HTR-8/SVneo (cell line): Measurements from ENCODE around the gene DPYSL5.
"Not testable (repeated sequence)": the region's sequence is repeated elsewhere in the genome, so short reads cannot be mapped to it uniquely, and the experiment has no call there.

Experiments used
- DNase-seq: peaks from one replicate; pipeline ENCODE4 v3.0.0; 2011; ENCODE audit warnings: low spot score, mixed read lengths; ENCODE audit not compliant: insufficient read length
- FAIRE-seq: peaks from 2 replicates; lab custom pipeline; 2011; peaks lifted over from hg19 to GRCh38; lab: Jason Lieb, UNC

Gene DPYSL5, protein sequence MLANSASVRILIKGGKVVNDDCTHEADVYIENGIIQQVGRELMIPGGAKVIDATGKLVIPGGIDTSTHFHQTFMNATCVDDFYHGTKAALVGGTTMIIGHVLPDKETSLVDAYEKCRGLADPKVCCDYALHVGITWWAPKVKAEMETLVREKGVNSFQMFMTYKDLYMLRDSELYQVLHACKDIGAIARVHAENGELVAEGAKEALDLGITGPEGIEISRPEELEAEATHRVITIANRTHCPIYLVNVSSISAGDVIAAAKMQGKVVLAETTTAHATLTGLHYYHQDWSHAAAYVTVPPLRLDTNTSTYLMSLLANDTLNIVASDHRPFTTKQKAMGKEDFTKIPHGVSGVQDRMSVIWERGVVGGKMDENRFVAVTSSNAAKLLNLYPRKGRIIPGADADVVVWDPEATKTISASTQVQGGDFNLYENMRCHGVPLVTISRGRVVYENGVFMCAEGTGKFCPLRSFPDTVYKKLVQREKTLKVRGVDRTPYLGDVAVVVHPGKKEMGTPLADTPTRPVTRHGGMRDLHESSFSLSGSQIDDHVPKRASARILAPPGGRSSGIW

DNA sequence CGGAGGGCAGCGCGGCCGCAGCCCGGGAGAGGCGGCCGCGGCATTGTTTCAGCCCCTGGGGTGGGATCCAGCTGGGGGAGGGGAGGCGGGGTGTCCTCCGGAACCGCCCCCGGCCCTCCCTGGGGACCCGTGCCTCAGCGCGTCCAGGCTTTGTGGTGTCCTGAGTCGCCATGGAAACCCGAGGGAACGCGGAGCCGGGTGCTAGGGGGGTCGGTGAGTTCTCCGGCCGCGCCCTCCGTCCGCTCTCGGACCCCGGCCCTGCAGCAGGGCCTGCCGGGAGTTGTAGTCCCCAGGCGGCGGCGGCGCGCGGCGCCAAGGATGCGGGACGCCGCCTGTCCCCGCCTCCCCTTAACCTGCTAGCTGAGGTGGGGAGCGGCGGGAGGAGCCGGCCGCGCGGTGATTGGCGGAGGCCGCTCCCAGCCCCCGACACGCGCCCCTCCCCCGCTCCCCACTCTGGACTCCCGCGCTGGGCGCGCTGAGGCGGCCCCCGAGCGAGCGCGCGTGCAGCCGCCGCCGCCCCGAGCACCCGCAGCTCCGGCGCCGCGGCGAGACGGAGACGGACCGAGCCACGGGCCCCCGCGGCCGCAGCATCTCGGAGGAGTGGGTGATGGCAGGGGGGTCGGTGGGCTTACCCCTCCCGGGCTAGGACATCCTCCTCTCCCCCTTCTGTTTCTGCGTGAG is at the start of gene DPYSL5:
Gene DPYSL5, plus strand, starts transcription at position 478 of the 681 bp plus-strand sequence. CDS start 50,368 bp downstream, outside the sequence.
- no peak for DNase-seq
- FAIRE-seq = no peak

DNA sequence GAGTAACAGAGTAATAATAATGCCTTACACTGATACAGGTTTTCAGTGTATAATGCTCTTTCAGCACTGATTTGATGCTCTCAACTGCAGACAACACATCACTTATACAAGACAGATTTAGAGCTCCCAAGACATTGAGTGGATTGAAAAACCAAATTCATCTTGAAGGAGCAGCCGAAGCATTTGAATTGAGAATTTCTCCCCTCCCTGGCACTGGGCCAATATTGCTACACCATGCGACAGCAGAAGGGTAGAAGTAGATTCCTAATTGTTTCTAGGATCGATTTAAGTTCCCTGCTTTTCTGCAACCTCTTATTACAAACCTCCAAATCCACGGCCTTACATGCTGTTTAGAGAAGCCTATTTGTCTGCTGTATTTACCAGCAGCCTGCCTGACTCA is 46.6 kb upstream of the DPYSL5 start:
- FAIRE-seq (no peak), DNase-seq (no peak)

DNA sequence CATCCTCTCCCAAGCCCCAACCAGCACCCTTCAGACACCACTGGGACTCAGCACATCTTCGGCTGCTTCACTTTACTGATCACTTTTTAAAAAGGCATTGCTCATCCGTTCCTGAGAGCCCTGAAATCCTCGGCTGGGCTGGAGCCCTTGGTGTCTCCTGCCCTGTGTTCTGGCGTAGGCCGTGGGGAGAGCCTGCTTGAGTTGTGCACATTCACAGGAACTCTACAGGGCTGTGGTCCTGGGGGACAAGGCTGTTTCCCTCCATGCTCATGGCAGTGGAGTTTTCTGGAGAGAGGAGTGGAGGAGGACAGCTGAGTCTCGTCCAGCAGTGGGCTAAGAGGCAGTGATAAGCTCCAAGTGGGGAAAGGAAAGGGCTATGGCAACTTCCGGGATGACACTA is 46.1 kb upstream of the DPYSL5 start:
- no peak for FAIRE-seq
- DNase-seq = no peak

DNA sequence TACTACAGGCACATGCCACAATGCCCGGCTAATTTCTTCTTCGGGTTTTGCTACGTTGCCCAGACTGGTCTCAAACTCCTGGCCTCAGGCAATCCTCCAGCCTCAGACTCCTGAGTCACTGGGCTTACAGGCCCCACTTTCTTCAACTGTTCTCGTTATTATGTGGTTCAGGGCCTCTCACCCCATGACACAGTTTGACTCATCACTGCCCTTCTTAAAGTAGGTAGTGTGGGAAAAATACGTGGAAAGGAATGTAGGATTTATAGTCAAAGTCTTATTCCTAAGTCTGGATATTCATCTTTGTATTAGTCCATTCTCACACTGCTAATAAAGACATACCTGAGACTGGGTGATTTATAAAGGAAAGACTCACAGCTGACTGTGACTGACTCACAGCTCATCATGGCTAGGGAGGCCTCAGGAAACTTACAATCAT is 42.7 kb upstream of the DPYSL5 start:
- DNase-seq = peak; percentile 56
- no peak for FAIRE-seq

DNA sequence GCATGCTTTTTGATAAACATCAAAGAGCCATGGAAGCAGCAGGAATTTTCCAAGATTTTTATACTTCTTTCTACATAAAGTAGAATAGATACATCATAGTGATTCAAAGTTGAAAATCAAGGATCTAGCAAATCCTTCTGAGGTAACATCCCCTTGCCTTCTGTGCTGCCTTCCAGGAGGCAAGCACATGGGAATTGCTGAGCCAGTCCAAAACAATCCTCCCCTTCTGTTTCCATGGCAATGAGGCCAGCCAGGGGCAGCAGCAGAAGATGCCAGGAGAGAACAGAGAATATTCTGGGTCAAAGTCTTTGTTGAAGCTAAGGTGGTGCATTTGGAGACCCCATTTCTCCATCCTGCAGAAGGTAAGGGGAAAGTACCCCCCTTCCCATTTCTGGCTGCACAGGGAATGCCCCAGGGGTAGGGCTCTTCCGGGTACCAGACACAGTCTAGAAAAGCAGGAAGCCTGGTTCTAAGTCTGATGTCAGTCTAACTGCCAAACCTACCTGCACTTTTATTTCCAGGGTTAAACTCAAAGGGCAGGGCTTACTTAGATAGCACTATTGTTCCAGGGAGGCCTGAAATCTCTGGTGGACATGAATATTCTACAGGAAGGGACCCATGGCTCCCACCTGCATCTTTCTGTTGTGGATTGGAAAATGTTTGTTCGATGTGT is 40.0 kb upstream of the DPYSL5 start:
- no peak for DNase-seq

DNA sequence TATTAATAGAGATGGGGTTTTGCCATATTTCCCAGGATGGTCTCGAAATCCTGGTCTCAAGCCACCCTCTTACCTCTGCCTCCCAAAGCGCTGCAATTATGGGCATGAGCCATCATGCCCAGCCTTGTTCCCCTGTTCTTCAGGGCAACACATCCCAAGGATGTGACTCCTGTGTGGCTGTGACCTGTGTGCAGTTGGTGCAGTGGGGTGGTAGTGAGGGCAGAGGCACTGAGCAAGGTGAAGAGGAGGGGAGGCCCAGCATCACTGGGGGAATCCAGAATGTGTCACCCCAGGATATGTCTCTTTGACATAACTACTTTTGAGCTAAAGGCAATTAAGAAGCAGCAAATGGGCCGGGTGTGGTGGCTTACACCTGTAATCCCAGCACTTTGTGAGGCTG is 38.7 kb upstream of the DPYSL5 start:
- DNase-seq (no peak), FAIRE-seq (peak; percentile 44)

More for the DNA sequence above, 40.0 kb upstream of the DPYSL5 start:
- FAIRE-seq = no peak

DNA sequence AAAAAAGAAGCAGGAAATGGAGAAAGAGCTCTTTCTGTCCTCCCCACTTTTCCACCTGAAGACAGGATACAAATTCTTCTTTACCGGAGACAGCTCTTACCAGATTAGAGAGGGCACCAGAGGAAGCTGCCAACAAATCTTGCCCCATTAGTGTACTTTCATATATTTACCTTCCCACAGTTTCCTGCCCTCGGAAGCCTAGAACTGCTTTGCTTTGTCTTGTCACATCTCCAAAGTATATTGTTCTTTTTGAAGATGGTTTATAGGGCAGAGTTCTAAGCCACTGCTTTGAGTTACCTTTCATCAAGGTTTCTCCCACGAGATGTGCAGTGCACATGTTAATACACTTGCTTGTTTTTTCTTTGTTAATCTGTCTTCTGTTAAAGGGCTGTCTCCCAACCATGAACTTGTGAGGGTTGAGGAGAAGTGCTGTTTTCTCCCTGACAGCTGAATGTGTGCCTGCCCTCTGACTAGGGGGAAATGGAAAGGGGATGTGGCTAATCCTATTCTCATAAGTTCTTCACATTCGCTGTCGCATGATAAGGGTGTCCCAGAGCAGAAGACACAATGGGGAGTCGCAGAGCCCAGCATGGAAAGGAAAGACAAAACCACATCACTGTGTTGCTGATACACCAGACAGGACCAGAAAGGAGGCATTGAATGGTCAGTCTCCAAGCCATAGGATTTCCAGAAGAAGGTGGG is 37.9 kb upstream of the DPYSL5 start:
- DNase-seq = no peak
- FAIRE-seq = no peak

DNA sequence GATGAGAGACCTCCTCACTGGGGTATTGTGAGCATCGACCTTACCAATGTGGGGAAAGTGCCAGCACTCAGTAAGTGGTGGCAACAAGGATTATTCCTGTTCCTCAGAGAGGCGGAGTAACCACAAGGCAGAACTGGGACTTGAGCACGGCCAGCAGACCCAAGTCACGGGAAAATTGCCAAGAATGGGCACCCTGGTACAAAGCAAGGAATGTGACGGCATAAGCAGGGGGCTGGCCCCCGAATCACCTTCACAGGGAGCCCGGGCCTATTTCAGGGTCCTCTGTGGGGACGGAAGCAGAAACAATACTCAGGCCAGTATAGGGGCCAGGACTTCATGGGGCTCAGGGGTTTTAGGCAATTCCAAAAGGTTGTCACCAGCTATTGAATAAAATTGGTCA is 36.7 kb upstream of the DPYSL5 start:
- DNase-seq = no peak
- no peak for FAIRE-seq

DNA sequence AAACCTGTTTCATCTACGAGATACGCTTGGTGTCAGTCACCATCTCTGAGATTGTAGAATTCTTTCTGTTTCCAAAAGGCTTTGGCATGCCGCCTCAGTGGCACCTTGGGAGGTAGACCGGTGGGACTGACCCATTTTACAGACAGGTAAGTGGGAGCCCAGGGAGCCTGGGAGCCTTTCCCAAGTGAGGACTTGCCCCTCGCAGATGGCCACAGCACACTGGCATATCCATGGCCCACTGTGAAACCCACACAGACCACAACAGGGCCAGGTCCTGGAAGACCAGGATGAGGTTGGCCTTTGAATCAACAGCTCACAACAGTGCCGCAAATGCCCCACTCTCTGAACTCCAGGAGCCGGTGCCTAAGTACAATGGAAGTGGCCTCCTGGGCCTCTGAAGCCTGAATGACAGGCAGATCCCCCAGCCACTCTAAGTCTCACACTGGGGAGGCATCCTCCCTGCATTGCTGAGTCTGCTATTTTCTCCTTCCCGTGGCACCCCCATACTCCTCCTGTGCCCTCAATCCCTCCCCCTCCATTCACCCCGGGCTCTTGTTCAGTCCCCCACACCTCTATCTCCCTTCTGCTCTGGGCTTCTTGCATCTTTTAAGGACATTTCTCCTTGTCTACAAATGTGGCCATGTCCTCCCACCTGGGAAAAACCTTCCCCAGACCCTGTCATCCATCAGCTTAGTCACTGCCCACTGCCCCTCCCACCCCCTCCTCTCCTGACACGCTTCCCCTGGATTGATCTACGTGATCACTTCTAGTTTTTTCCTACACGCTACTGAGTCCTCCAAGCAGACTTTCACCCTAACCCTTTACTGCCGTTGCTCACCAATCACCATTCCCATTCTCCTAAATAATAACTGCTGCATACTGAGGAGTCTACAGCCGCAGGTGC is 35.9 kb upstream of the DPYSL5 start:
- FAIRE-seq = no peak
- DNase-seq = no peak

DNA sequence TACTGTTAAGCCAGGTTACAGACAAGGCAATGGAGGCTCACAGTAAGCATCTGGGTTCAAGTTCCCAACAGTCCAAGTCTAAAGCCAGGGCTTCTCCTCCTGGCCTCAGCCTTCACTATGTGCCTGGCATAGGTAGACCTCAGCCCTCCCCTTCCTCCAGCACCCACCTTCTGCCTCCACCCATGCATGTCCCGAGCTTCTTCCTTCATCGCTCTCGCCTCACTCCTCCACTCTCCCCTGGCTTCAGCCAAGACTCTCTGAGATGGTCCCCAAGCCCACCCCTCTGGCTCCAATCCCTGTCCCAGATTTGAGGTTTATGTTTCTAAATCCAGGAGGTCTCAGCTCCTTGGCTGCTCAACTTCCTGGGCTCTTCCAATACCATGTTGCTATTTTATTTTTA is 35.2 kb upstream of the DPYSL5 start:
- FAIRE-seq (no peak), DNase-seq (no peak)

DNA sequence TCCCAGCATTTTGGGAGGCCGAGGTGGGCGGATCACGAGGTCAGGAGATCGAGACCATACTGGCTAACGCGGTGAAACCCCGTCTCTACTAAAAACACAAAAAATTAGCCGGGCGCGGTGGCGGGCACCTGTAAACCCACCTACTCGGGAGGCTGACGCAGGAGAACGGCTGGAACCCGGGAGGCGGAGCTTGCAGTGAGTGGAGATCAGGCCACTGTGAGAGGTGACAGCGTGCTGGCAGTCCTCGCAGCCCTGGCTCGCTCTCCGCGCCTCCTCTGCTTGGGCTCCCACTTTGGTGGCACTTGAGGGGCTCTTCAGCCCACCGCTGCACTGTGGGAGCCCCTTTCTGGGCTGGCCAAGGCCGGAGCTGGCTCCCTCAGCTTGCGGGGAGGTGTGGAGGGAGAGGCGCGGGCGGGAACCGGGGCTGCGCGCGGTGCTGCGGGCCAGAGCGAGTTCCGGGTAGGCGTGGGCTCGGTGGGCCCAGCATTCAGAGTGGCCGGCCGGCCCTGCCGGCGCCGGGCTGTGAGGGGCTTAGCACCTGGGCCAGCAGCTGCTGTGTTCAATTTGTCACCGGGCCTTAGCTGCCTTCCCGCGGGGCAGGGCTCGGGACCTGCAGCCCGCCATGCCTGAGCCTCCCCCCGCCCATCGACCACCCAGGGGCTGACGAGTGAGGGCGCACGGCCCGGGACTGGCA is 33.7 kb upstream of the DPYSL5 start:
- FAIRE-seq, DNase-seq: not testable (repeated sequence)

DNA sequence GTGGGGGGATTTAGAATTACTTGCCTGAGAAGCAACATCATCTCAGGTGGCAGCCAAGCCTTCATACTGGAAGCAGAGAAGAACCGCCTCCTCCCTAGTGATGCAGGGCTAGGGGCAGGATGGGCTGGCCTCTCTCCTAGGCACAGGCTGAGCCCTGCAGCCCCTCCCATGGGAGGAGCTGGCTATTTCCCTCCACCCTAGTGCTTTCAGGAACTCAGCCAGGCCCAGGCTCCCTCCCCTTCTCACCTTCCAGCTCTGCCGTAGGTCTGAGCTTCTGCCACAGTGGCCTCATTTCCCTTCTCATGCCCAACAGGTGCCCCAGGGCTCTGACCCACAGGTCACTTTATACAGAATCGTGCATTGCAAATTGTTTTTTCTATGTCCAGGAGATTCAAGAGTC is 31.0 kb upstream of the DPYSL5 start:
- FAIRE-seq = no peak
- no peak for DNase-seq

DNA sequence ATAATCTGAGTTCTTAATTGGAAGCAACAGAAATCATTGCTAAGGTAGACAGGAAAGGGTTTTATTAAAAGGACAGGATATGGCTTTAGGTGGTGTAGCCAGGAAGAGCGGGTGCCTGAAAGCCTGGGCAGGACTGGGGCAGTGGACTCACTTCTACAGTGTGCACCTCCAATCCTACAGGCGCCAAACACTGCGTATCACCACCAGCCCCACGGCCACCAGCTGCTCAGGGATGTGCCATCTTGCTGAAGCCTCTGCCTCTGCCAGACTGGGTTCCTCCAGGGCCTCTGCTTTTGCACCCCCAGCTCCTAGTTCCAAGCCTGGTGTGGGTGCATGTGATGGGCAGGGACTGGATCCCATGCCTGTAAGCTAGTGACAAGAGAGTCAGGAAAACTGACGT is 29.7 kb upstream of the DPYSL5 start:
- FAIRE-seq = no peak
- no peak for DNase-seq

DNA sequence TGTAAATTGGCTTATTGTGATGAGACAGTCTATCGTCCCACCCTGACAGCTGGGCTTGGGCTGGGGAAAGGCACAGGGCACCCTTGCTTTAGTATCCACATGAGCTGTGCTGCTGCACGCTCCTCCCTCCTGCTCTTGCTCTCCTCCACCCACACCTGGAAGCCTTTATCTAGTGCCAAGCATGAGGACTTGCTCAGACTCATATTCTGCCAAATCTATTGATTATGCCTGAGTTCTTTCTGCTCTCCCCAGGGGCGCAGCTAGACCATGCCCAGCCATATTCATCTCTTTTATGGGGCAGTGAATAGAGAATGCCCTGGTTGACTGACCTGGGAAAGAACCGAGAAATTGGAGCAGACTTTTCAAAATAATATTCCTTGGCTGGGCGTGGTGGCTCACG is 29.0 kb upstream of the DPYSL5 start:
- no peak for DNase-seq
- FAIRE-seq = no peak

DNA sequence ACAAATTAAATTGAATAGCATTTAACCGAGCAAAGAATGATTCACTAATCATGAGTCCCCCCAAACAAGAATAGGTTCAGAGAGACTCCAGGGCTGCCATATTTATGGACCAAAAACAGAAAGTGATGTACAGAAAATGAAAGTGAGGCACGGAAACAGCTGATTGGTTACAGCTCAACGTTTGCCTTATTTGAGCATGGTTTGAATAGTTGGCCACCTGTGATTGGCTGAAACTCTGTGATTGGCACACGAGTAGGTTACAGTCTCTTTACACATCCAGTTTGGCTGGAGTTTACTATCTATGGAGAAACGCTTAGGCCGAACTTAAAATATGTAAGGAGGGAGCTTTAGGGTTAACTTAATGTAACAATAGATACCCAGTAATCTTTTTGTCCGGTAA is 27.0 kb upstream of the DPYSL5 start:
- DNase-seq = no peak
- FAIRE-seq = no peak

DNA sequence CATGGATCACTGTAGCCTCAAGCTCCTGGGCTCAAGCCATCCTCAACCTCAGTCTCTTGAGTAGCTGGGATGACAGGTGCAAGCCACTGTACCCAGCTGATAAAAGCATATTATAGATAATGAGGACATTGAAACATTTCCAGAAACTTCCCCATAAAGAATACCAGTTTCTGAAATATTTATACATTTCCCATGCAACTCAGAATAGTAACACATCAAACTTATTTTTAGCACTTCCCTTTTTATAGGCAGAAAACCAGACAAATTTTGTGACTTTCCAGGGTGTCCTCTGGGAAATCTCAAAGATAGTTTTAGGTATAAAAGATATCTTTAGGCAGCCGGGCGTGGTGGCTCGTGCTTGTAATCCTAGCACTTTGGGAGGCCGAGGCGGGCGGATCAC is 25.1 kb upstream of the DPYSL5 start:
- DNase-seq (no peak), FAIRE-seq (no peak)

DNA sequence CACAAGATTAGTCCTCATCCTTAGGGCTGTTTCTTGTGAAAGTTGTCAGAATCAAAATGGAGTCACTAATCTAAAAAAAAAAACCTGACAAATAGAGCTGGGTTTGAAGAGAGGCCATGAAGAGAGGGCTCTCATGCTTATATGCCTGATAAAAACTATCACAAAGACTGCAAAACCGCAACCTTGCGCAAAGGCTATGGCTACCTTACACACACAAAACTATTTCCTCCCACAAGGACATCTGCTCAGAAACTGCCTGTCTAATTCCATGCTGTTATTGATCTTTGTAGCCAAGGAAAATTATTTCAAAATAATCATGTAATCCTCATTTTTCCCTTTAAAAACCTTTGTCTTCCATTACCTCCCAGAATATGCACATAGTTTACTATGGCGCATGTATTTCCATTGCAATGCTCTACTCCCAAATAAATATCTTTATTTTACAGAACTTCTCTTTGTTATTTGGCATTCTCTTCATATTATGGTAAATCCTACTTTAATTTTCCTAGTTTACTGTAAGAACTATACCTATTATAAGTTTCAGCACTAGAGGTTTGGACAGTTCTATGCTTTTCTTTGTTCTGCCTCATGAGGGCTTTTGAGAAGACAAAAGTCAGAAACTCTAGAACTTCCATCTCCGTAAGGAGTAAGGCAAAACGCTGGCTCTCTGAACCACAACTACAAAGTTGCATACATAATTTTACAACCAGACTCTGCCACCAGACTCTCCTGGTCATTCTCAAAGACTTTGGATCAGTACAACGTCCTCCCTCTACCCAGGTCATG is 9.6 kb upstream of the DPYSL5 start:
- FAIRE-seq (no peak), DNase-seq (no peak)
